Adrenal gland (tissue), 12 donors: ENCODE results near the gene SLC9A3. TPM values are rescaled to one million over a fixed set of nuclear protein-coding genes. Genes with fewer than 3 reads are reported as not detected.

ENCODE experiments used
- DNase-seq, 7 donors: peaks; one replicate each; pipeline ENCODE4 v3.0.0-alpha.2; 2019 to 2020
- H3K27ac ChIP-seq, 5 donors: fragments of 200-600 bp; sonication (generic) in 4 of 5; 1 replicate in 3 of 5; 2 replicates in 2 of 5; pipeline versions ENCODE4 v1.5.1 to v1.8.0; 2016 to 2020; ENCODE audit warnings: mild to moderate bottlenecking in 1 of 5
- H3K27me3 ChIP-seq: fragments of 200-600 bp; 2 replicates; pipeline ENCODE4 v1.8.0; 2021
- H3K36me3 ChIP-seq, 2 donors: fragments of 200-600 bp; replicated peaks in 1 of 2; 1 replicate in 1 of 2; 2 replicates in 1 of 2; pipeline versions ENCODE4 v1.5.1 to v1.8.0; 2018 to 2022
- H3K4me1 ChIP-seq, 2 donors: fragments of 200-600 bp; replicated peaks in 1 of 2; 1 replicate in 1 of 2; 2 replicates in 1 of 2; pipeline versions ENCODE4 v1.5.1 to v1.8.0; 2018 to 2021
- H3K4me3 ChIP-seq, 4 donors: fragments of 200-600 bp; sonication (generic) in 3 of 4; one replicate each; pipeline ENCODE4 v1.5.1; 2016 to 2018
- H3K9me3 ChIP-seq, 3 donors: fragments of 200-600 bp; sonication (generic) in 1 of 3; replicated peaks in 1 of 3; 1 replicate in 2 of 3; 2 replicates in 1 of 3; pipeline versions ENCODE4 v1.5.1 to v1.8.0; 2016 to 2021
- CTCF ChIP-seq, 6 experiments: fragments of 450-650 bp in 4 of 6; fragments of 200-600 bp in 2 of 6; sonication (generic) in 1 of 6; IDR thresholded peaks; 1 replicate in 5 of 6; 2 replicates in 1 of 6; pipeline versions ENCODE4 v1.5.1 to v1.8.0; 2016 to 2021; ENCODE audit warnings: antibody characterized with exemption in 6 of 6, mild to moderate bottlenecking in 2 of 6, moderate library complexity in 1 of 6
- POLR2A ChIP-seq, 2 donors: fragments of 450-650 bp; IDR thresholded peaks; one replicate each; pipeline ENCODE4 v1.6.1; 2017; ENCODE audit warnings: antibody characterized with exemption in 2 of 2, mild to moderate bottlenecking in 2 of 2, moderate library complexity in 1 of 2
- WGBS, 4 donors: extraction: QIAGEN DNeasy Blood & Tissue Kit in 2 of 4; methylation state at CpG; one replicate each; pipeline versions ENCODE4 v1.1.5 to v1.1.7; 2013 to 2017; 5-methylcytosine and 5-hydroxymethylcytosine counted together
- intact Hi-C, 2 donors: fragments of 100-400 bp; cut with DNase I; formaldehyde crosslinking; loops; one replicate each; pipeline versions ENCODE4 v1.14.1 to v1.15.0; 2022 to 2023
- polyA plus RNA-seq, 3 donors: library from polyadenylated mRNA; stranded (reverse); fragments of 200-250 nt in 2 of 3; fragments of 350-450 nt in 1 of 3; fragmentation: Illumina TruSeq in 1 of 3; extraction: RNeasy Lipid Tissue Mini Kit (QIAGEN cat#74804) in 1 of 3; gene quantifications; one replicate each; pipeline ENCODE4 v1.2.3, GENCODE V29; 2013 to 2014
- total RNA-seq, 9 donors: library from RNA; depleted of rRNA in 4 of 9; stranded (reverse); fragments of >200 nt in 4 of 9; fragments of 120-200 nt in 1 of 9; fragmentation: NEBNext Ultra II Directional in 1 of 9; extraction: Animal tissue kit (Norgen Biotek cat#: 25700) in 1 of 9; gene quantifications; one replicate each; pipeline versions ENCODE4 v1.1.0 to v1.2.4, GENCODE V29; 2013 to 2023
- donor health status: healthy with polysubstance abuse.
- donor health status: Bipolar disorder and iron deficiency.
- donor health status: DM: yes; HTN: yes; CAD: no.
- donor health status: DM: no; HTN: no; CAD: no.
- donor health status: DM: no; HTN: no; CAD: no.
- donor health status: DM: yes; HTN: yes; CAD: no.

Gene SLC9A3
- total and polyA plus RNA-seq, 12 donors, result 0.83 to 5.5 (median 1.7) TPM

- intact Hi-C loops, result no loop called here
- Histone ChIP-seq H3K4me1 (peaks cover 0 to 7% of the 10 kb centered on the region in 2 donors), H3K27ac (no peak overlapping the region), H3K9me3 (no peaks in the 10 kb centered on the region), H3K36me3 (no peaks in the 10 kb centered on the region), H3K4me3 (no peak overlapping the region), H3K27me3 (peaks cover 57% of the 10 kb centered on the region)
- TF ChIP-seq CTCF (IDR thresholded peaks at IDR 0.05), result no peak
- no peak for TF ChIP-seq POLR2A (IDR thresholded peaks at IDR 0.05)
- DNase-seq, result no peak
- WGBS, 4 donors, result 79 to 88% (median 84%) methylated on average over 15 to 20 of the region's 20 CpGs
Observed at GRCh38 chr5:520196-520849, 3.9 kb downstream of the SLC9A3 start.

- no peaks in the 10 kb centered on the region for H3K9me3 ChIP-seq
- H3K4me3 ChIP-seq, result no peak overlapping the region
- H3K36me3 ChIP-seq, result no peaks in the 10 kb centered on the region
- H3K27me3 ChIP-seq, result peaks cover 46% of the 10 kb centered on the region
- TF ChIP-seq POLR2A (IDR thresholded peaks at IDR 0.05) (no peak), CTCF (IDR thresholded peaks at IDR 0.05) (no peak)
- intact Hi-C loops, result no loop called here
- H3K4me1 ChIP-seq, result peaks cover 0 to 5% of the 10 kb centered on the region in 2 donors
- no peak overlapping the region for H3K27ac ChIP-seq
- no peak for DNase-seq
- 61 to 77% (median 65%) methylated on average over 6 to 10 of the region's 10 CpGs for WGBS, 4 donors
Observed at GRCh38 chr5:518721-519120, 5.5 kb downstream of the SLC9A3 start.

GRCh38 chr5:517535-518100 lies 6.6 kb downstream of the SLC9A3 start:
- H3K36me3 ChIP-seq, result no peaks in the 10 kb centered on the region
- no peak overlapping the region for H3K27ac ChIP-seq
- DNase-seq, result no peak
- peaks cover 35% of the 10 kb centered on the region for H3K27me3 ChIP-seq
- no peaks in the 10 kb centered on the region for H3K9me3 ChIP-seq
- H3K4me1 ChIP-seq, result no peaks in the 10 kb centered on the region
- intact Hi-C loops, result no loop called here
- WGBS, 4 donors, result 79 to 86% (median 82%) methylated on average over 5 of the region's 5 CpGs
- no peak overlapping the region for H3K4me3 ChIP-seq
- TF ChIP-seq CTCF (IDR thresholded peaks at IDR 0.05) (no peak), POLR2A (IDR thresholded peaks at IDR 0.05) (no peak)

- Histone ChIP-seq H3K36me3 (no peaks in the 10 kb centered on the region), H3K4me1 (no peaks in the 10 kb centered on the region), H3K9me3 (no peaks in the 10 kb centered on the region), H3K27ac (no peak overlapping the region), H3K4me3 (no peak overlapping the region), H3K27me3 (peaks cover 30% of the 10 kb centered on the region)
- intact Hi-C loops, result no loop called here
- 76 to 90% (median 81%) methylated on average over 3 of the region's 3 CpGs for WGBS, 4 donors
- DNase-seq, result no peak
- no peak for TF ChIP-seq CTCF (IDR thresholded peaks at IDR 0.05)
- TF ChIP-seq POLR2A (IDR thresholded peaks at IDR 0.05), result no peak
Observed at GRCh38 chr5:516980-517379, 7.3 kb downstream of the SLC9A3 start.
